HCT116 (cell line): ENCODE data around the gene TP63. TPM values are rescaled to one million over a fixed set of nuclear protein-coding genes. Genes with fewer than 3 reads are reported as not detected.

Experiments used
- ATAC-seq: fragments of 200-7000 bp; cut with Tn5 transposase; 2 replicates; pipeline ENCODE4 v1.9.1; 2020; ENCODE audit warnings: mild to moderate bottlenecking, moderate library complexity
- BruUV-seq: library from RNA; stranded (reverse); fragments of 400-500 nt; replicated peaks from 2 replicates; lab custom pipeline; 2021; lab: Mats Ljungman, UMichigan
- CTCF ChIA-PET: fragments of 300-600 bp; sonication (Branson Sonifier 250); formaldehyde crosslinking; loops from one replicate; lab custom pipeline; 2021; ENCODE audit warnings: antibody characterized with exemption; lab: Charles Lee
- POLR2A ChIA-PET: fragments of 300-600, 350-600 bp; sonication (Branson Sonifier 250); formaldehyde crosslinking; loops from one replicate; lab custom pipeline; 2021; ENCODE audit warnings: antibody characterized with exemption; lab: Charles Lee
- RAD21 ChIA-PET, 2 experiments: fragments of 300-600 bp; sonication (Branson Sonifier 250); formaldehyde crosslinking; loops; one replicate each; lab custom pipeline; 2023; ENCODE audit warnings: low total read pairs in 2 of 2; ENCODE audit not compliant: uncharacterized antibody in 2 of 2, unreplicated experiment in 2 of 2, low non-redundant PET in 1 of 2; lab: Charles Lee
- DNase-seq: peaks from one replicate; pipeline ENCODE4 v3.0.0-alpha.2; 2010; ENCODE audit warnings: low read depth, low spot score
- H2AFZ ChIP-seq: fragments of 200-600 bp; shearing (Covaris generic), sonication (generic); 2 replicates; pipeline ENCODE4 v1.6.1; 2017; ENCODE audit warnings: low read depth, mixed run types, mixed read lengths, antibody characterized with exemption, low read length; ENCODE audit not compliant: poor library complexity, severe bottlenecking
- H3K27ac ChIP-seq: 2 replicates; pipeline ENCODE4 v1.5.1; 2012; ENCODE audit warnings: low read depth, low read length
- H3K27me3 ChIP-seq: fragments of 200-600 bp; sonication (generic); 2 replicates; pipeline ENCODE4 v1.6.1; 2016; ENCODE audit warnings: mixed run types, low read length, mixed read lengths; ENCODE audit not compliant: insufficient read depth
- H3K36me3 ChIP-seq, 2 experiments: fragments of 200-500 bp in 1 of 2; fragments of 200-600 bp in 1 of 2; sonication (Bioruptor generic) in 1 of 2; sonication (generic) in 1 of 2; 2 replicates each; pipeline versions ENCODE4 v1.5.1 to v1.6.1; 2014 to 2016; ENCODE audit warnings: low read length in 2 of 2, inconsistent platforms in 1 of 2, mixed read lengths in 1 of 2, mixed run types in 1 of 2; ENCODE audit not compliant: insufficient read depth in 2 of 2, control insufficient read depth in 1 of 2
- H3K4me1 ChIP-seq, 2 experiments: fragments of 200-600 bp in 1 of 2; sonication (generic) in 1 of 2; 2 replicates each; pipeline versions ENCODE4 v1.5.1 to v1.6.1; 2012 to 2017; ENCODE audit warnings: low read length in 2 of 2, inconsistent platforms in 1 of 2, mild to moderate bottlenecking in 1 of 2, mixed read lengths in 1 of 2, mixed run types in 1 of 2, moderate library complexity in 1 of 2; ENCODE audit not compliant: insufficient read depth in 2 of 2, control insufficient read depth in 1 of 2
- H3K4me2 ChIP-seq: fragments of 200-600 bp; sonication (generic); 2 replicates; pipeline ENCODE4 v1.6.1; 2017; ENCODE audit warnings: mixed run types, low read length, mixed read lengths
- H3K4me3 ChIP-seq, 2 experiments: fragments of 200-600 bp in 1 of 2; sonication (generic) in 1 of 2; replicated peaks in 1 of 2; 2 replicates each; pipeline ENCODE4 v1.5.1; 2011 to 2016; ENCODE audit warnings: low read length in 2 of 2, control low read depth in 1 of 2, low read depth in 1 of 2, mild to moderate bottlenecking in 1 of 2, mixed read lengths in 1 of 2, mixed run types in 1 of 2
- H3K79me2 ChIP-seq: fragments of 200-600 bp; sonication (generic); 2 replicates; pipeline ENCODE4 v1.6.1; 2017; ENCODE audit warnings: mild to moderate bottlenecking, mixed run types, low read length, moderate library complexity, mixed read lengths; ENCODE audit not compliant: insufficient read depth
- H3K9ac ChIP-seq: fragments of 200-600 bp; sonication (generic); 2 replicates; pipeline ENCODE4 v1.6.1; 2016; ENCODE audit warnings: low read length, mixed read lengths
- H3K9me2 ChIP-seq: fragments of 200-600 bp; sonication (generic), shearing (Covaris generic); 2 replicates; pipeline ENCODE4 v1.6.1; 2017; ENCODE audit warnings: mixed run types, mild to moderate bottlenecking, moderate library complexity; ENCODE audit not compliant: insufficient read depth
- H3K9me3 ChIP-seq, 2 experiments: fragments of 200-500 bp in 1 of 2; fragments of 200-600 bp in 1 of 2; sonication (Bioruptor generic) in 1 of 2; sonication (generic) in 1 of 2; 2 replicates each; pipeline ENCODE4 v1.6.1; 2014 to 2017; ENCODE audit warnings: low read length in 2 of 2, mixed read lengths in 2 of 2, inconsistent platforms in 1 of 2, low read depth in 1 of 2, mild to moderate bottlenecking in 1 of 2, mixed run types in 1 of 2, moderate library complexity in 1 of 2; ENCODE audit not compliant: control insufficient read depth in 1 of 2, insufficient read depth in 1 of 2
- H4K20me1 ChIP-seq: fragments of 200-600 bp; sonication (generic), shearing (Covaris generic); 2 replicates; pipeline ENCODE4 v1.6.1; 2017; ENCODE audit warnings: mixed run types, mild to moderate bottlenecking, moderate library complexity; ENCODE audit not compliant: insufficient read depth
- ATF3 ChIP-seq: IDR thresholded peaks from 2 replicates; pipeline ENCODE4 v1.6.1; 2012
- CBX3 ChIP-seq: IDR thresholded peaks from 2 replicates; pipeline ENCODE4 v1.6.1; 2012; ENCODE audit warnings: low read depth
- CEBPB ChIP-seq: IDR thresholded peaks from 2 replicates; pipeline ENCODE4 v1.6.1; 2012; ENCODE audit warnings: low read depth
- CTCF ChIP-seq, 3 experiments: fragments of 200-600 bp in 1 of 3; sonication (generic) in 1 of 3; IDR thresholded peaks in 2 of 3; conservative IDR thresholded peaks in 1 of 3; 2 replicates each; pipeline ENCODE4 v1.5.1; 2012 to 2017; ENCODE audit warnings: low read depth in 2 of 3, low read length in 2 of 3, antibody characterized with exemption in 1 of 3, borderline replicate concordance in 1 of 3, control low read depth in 1 of 3, mild to moderate bottlenecking in 1 of 3, mixed read lengths in 1 of 3, mixed run types in 1 of 3, moderate library complexity in 1 of 3; ENCODE audit not compliant: insufficient read depth in 1 of 3
- EGR1 ChIP-seq: IDR thresholded peaks from 2 replicates; pipeline ENCODE4 v1.6.1; 2012; ENCODE audit warnings: low read depth
- EZH2 ChIP-seq: fragments of 200-600 bp; sonication (generic); IDR thresholded peaks from 2 replicates; pipeline ENCODE4 v1.6.1; 2017; ENCODE audit warnings: antibody characterized with exemption, mixed run types
- EZH2phosphoT487 ChIP-seq: fragments of 200-600 bp; IDR thresholded peaks from 2 replicates; pipeline ENCODE4 v1.6.1; 2018; ENCODE audit warnings: antibody characterized with exemption, borderline replicate concordance
- JUND ChIP-seq: IDR thresholded peaks from 2 replicates; pipeline ENCODE4 v1.6.1; 2012
- POLR2A ChIP-seq: IDR thresholded peaks from 2 replicates; pipeline ENCODE4 v1.7.0; 2011; ENCODE audit warnings: borderline replicate concordance; ENCODE audit not compliant: insufficient read depth, insufficient read length; ENCODE audit errors: extremely low read depth
- SIN3A ChIP-seq: IDR thresholded peaks from 2 replicates; pipeline ENCODE4 v1.6.1; 2012; ENCODE audit warnings: low read depth
- SP1 ChIP-seq: IDR thresholded peaks from 2 replicates; pipeline ENCODE4 v1.6.1; 2012; ENCODE audit warnings: low read depth
- SRF ChIP-seq: IDR thresholded peaks from 2 replicates; pipeline ENCODE4 v1.6.1; 2012; ENCODE audit warnings: low read depth
- TCF7L2 ChIP-seq: IDR thresholded peaks from 2 replicates; pipeline ENCODE4 v1.7.0; 2011; ENCODE audit warnings: borderline replicate concordance, inconsistent platforms; ENCODE audit not compliant: insufficient read depth, insufficient read length; ENCODE audit errors: extremely low read depth
- YY1 ChIP-seq: IDR thresholded peaks from 2 replicates; pipeline ENCODE4 v1.6.1; 2011; ENCODE audit warnings: low read length, low read depth, moderate library complexity, mild to moderate bottlenecking; ENCODE audit not compliant: insufficient replicate concordance; ENCODE audit errors: extremely low read depth
- ZFX ChIP-seq: fragments of 450-650 bp; IDR thresholded peaks from 2 replicates; pipeline ENCODE4 v1.6.1; 2017
- ZNF274 ChIP-seq: fragments of 200-500 bp; sonication (Bioruptor generic); IDR thresholded peaks from 2 replicates; pipeline ENCODE4 v1.6.1; 2014; ENCODE audit warnings: mild to moderate bottlenecking, low read depth, low read length, inconsistent platforms
- intact Hi-C: fragments of 100-400 bp; cut with micrococcal nuclease; formaldehyde crosslinking; loops from 2 replicates; pipeline ENCODE4 v1.10.0; 2022
- total RNA-seq: library from RNA; stranded (reverse); gene quantifications from one replicate; pipeline ENCODE4 v1.2.1, GENCODE V29; 2021; ENCODE audit not compliant: unreplicated experiment
- TF ChIP-seq, protein P1 (sequence below): IDR thresholded peaks from 2 replicates; pipeline ENCODE4 v1.6.1; 2011; ENCODE audit warnings: mild to moderate bottlenecking, low read length, moderate library complexity; ENCODE audit not compliant: insufficient replicate concordance; ENCODE audit errors: extremely low read depth

TP63 gene
- total RNA-seq, 1 experiment from 2014 or later: not detected

- Histone ChIP-seq H3K9me2 (no peaks in the 10 kb centered on the region), H4K20me1 (no peaks in the 10 kb centered on the region), H3K4me3 (no peak overlapping the region), H3K79me2 (no peaks in the 10 kb centered on the region), H3K4me2 (no peak overlapping the region), H3K27ac (no peak overlapping the region), H3K9ac (no peak overlapping the region), H2AFZ (no peak overlapping the region), H3K9me3 (no peaks in the 10 kb centered on the region), H3K4me1 (no peaks in the 10 kb centered on the region), H3K27me3 (no peaks in the 10 kb centered on the region), H3K36me3 (no peaks in the 10 kb centered on the region)
- CTCF ChIA-PET: no interaction called here
- intact Hi-C loops: no loop called here
- RAD21 ChIA-PET: no interaction called here
- DNase-seq: no peak
- POLR2A ChIA-PET: no interaction called here
- ATAC-seq: no peak
- BruUV-seq: no TSS peak
- TF ChIP-seq SRF (no peak), POLR2A (no peak), TCF7L2 (no peak), ZFX (no peak), CEBPB (no peak), EGR1 (no peak), ATF3 (no peak), YY1 (no peak), JUND (no peak), SP1 (no peak), CTCF (IDR thresholded peaks at IDR 0.05 in 2 of 3, conservative IDR thresholded peaks at IDR 0.05 in 1 of 3; ENCODE audit: borderline replicate concordance in 1 of 3, insufficient read depth in 1 of 3, low read depth in 2 of 3, low read length in 2 of 3) (no peak), EZH2 (no peak), CBX3 (no peak), SIN3A (no peak), EZH2phosphoT487 (no peak), ZNF274 (no peak)
- TF ChIP-seq, protein P1, sequence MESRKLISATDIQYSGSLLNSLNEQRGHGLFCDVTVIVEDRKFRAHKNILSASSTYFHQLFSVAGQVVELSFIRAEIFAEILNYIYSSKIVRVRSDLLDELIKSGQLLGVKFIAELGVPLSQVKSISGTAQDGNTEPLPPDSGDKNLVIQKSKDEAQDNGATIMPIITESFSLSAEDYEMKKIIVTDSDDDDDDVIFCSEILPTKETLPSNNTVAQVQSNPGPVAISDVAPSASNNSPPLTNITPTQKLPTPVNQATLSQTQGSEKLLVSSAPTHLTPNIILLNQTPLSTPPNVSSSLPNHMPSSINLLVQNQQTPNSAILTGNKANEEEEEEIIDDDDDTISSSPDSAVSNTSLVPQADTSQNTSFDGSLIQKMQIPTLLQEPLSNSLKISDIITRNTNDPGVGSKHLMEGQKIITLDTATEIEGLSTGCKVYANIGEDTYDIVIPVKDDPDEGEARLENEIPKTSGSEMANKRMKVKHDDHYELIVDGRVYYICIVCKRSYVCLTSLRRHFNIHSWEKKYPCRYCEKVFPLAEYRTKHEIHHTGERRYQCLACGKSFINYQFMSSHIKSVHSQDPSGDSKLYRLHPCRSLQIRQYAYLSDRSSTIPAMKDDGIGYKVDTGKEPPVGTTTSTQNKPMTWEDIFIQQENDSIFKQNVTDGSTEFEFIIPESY: no peak
Observed at GRCh38 chr3:189766416-189766815, 135.2 kb downstream of the TP63 start.
